ENCODE data around the gene PDZK1IP1. TPM values are rescaled to one million over a fixed set of nuclear protein-coding genes. Genes with fewer than 3 reads are reported as not detected.
"Not testable (repeated sequence)": the region's sequence is repeated elsewhere in the genome, so short reads cannot be mapped to it uniquely, and the experiment has no call there.

Gene PDZK1IP1
- total RNA-seq, 4 donors from 2014 or later: 36.8 to 201 (median 153) TPM

GRCh38 chr1:47172782-47173181, 17.1 kb downstream of the PDZK1IP1 start:
- no peak for TF ChIP-seq CTCF (IDR thresholded peaks at IDR 0.05)
- TF ChIP-seq EP300 (IDR thresholded peaks at IDR 0.05): no peak
- no peak for TF ChIP-seq POLR2A (IDR thresholded peaks at IDR 0.05)
- no peak for TF ChIP-seq POLR2AphosphoS5 (IDR thresholded peaks at IDR 0.05)
- no peak for DNase-seq (ENCODE audit: low spot score in 2 of 2)
- 89% methylated on average over 5 of the region's 5 CpGs for WGBS
- H3K27ac ChIP-seq: no peak overlapping the region
- no peak overlapping the region for H3K4me3 ChIP-seq
- no peaks in the 10 kb centered on the region for H3K27me3 ChIP-seq
- peaks cover 7% of the 10 kb centered on the region for H3K4me1 ChIP-seq
- H3K9me3 ChIP-seq: no peaks in the 10 kb centered on the region
- no peaks in the 10 kb centered on the region for H3K36me3 ChIP-seq

DNA sequence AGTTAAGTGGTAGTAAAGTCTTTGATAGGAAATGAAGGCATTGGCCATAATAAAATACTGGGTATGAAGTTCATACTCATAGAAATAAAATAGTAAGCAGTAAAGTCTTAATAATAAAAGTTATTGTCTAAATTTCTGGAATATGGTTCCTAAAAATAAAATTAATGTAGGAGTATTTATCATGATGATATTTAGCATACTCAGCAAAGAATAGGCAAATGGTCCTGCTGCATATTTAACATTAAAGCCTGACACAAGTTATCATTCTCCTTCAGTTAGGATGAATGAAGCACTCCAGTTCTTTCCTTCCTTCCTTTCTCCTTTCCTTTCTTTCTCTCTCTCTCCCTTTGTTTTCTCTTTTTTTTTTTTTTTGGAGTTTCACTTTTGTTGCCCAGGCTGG, 25.3 kb downstream of the PDZK1IP1 start:
- no peak for DNase-seq (ENCODE audit: low spot score in 2 of 2)
- no peak for TF ChIP-seq EP300 (IDR thresholded peaks at IDR 0.05)
- TF ChIP-seq POLR2A (IDR thresholded peaks at IDR 0.05): no peak
- no peak for TF ChIP-seq POLR2AphosphoS5 (IDR thresholded peaks at IDR 0.05)
- TF ChIP-seq CTCF (IDR thresholded peaks at IDR 0.05): no peak
- no peaks in the 10 kb centered on the region for H3K27me3 ChIP-seq
- no peaks in the 10 kb centered on the region for H3K36me3 ChIP-seq
- no peaks in the 10 kb centered on the region for H3K4me1 ChIP-seq
- no peaks in the 10 kb centered on the region for H3K9me3 ChIP-seq
- no peak overlapping the region for H3K4me3 ChIP-seq
- H3K27ac ChIP-seq: no peak overlapping the region

GRCh38 chr1:47161298-47162040, 28.4 kb downstream of the PDZK1IP1 start:
- H3K36me3 ChIP-seq: no peaks in the 10 kb centered on the region
- no peak for TF ChIP-seq POLR2A (IDR thresholded peaks at IDR 0.05)
- no peak for TF ChIP-seq CTCF (IDR thresholded peaks at IDR 0.05)
- TF ChIP-seq EP300 (IDR thresholded peaks at IDR 0.05): no peak
- no peak for TF ChIP-seq POLR2AphosphoS5 (IDR thresholded peaks at IDR 0.05)
- no peak overlapping the region for H3K27ac ChIP-seq
- H3K9me3 ChIP-seq: peaks cover 4% of the 10 kb centered on the region
- 74% methylated on average over 4 of the region's 5 CpGs for WGBS
- no peaks in the 10 kb centered on the region for H3K27me3 ChIP-seq
- H3K4me1 ChIP-seq: no peaks in the 10 kb centered on the region
- no peak overlapping the region for H3K4me3 ChIP-seq
- no peak for DNase-seq (ENCODE audit: low spot score in 2 of 2)

- Histone ChIP-seq H3K27ac (no peak overlapping the region), H3K27me3 (no peaks in the 10 kb centered on the region), H3K4me1 (no peaks in the 10 kb centered on the region), H3K9me3 (peaks cover 5% of the 10 kb centered on the region), H3K4me3 (no peak overlapping the region), H3K36me3 (no peaks in the 10 kb centered on the region)
- no peak for TF ChIP-seq POLR2AphosphoS5 (IDR thresholded peaks at IDR 0.05)
- no peak for TF ChIP-seq POLR2A (IDR thresholded peaks at IDR 0.05)
- no peak for TF ChIP-seq CTCF (IDR thresholded peaks at IDR 0.05)
- TF ChIP-seq EP300 (IDR thresholded peaks at IDR 0.05): no peak
- no peak for DNase-seq (ENCODE audit: low spot score in 2 of 2)
Observed at GRCh38 chr1:47160716-47161115, 29.1 kb downstream of the PDZK1IP1 start.

- WGBS: 61% methylated on average over 3 of the region's 3 CpGs
- not testable (repeated sequence) for H3K9me3 ChIP-seq
Observed at GRCh38 chr1:47157957-47158356, 31.9 kb downstream of the PDZK1IP1 start.

DNA sequence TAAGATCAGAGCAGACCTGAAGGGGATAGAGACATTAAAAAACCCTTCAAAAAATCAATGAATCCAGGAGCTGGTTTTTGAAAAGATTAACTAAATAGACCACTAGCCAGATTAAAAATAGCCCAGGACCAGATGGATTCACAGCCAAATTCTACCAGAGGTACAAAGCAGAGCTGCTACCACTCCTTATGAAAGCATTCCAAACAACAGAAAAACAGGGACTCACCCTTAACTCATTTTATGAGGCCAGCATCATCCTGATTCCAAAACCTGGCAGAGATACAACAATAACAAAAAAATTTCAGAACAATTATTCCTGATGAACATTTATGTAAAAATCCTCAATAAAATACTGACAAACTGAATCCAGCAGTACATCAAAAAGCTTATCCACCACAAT, 33.4 kb downstream of the PDZK1IP1 start:
- not testable (repeated sequence) for DNase-seq (ENCODE audit: low spot score in 2 of 2); H3K9me3 ChIP-seq; H3K27me3 ChIP-seq; H3K4me1 ChIP-seq; H3K27ac ChIP-seq; H3K4me3 ChIP-seq; H3K36me3 ChIP-seq

More at GRCh38 chr1:47157957-47158356, 31.9 kb downstream of the PDZK1IP1 start:
- not testable (repeated sequence) for H3K4me3 ChIP-seq; DNase-seq (ENCODE audit: low spot score in 2 of 2); H3K4me1 ChIP-seq; H3K27me3 ChIP-seq; H3K27ac ChIP-seq; H3K36me3 ChIP-seq

GRCh38 chr1:47149162-47149561, 40.7 kb downstream of the PDZK1IP1 start:
- DNase-seq (ENCODE audit: low spot score in 2 of 2); H3K27me3 ChIP-seq; H3K4me1 ChIP-seq; H3K27ac ChIP-seq; H3K36me3 ChIP-seq; H3K9me3 ChIP-seq; H3K4me3 ChIP-seq: not testable (repeated sequence)
- WGBS: 45% methylated on average over 6 of the region's 9 CpGs
